IMR-90 (cell line): ENCODE measurements around the gene RASL11B. TPM values are rescaled to one million over a fixed set of nuclear protein-coding genes. Genes with fewer than 3 reads are reported as not detected.

Source experiments
- ATAC-seq: fragments of 200-7000 bp; cut with Tn5 transposase; 2 replicates; pipeline ENCODE4 v1.9.1; 2020; ENCODE audit warnings: low read depth, mild to moderate bottlenecking, moderate library complexity
- BruUV-seq: library from RNA; stranded (reverse); fragments of 400-500 nt; replicated peaks from 2 replicates; lab custom pipeline; 2021; lab: Mats Ljungman, UMichigan
- CTCF ChIA-PET: fragments of 300-600 bp; formaldehyde crosslinking; extraction: SDS; loops from one replicate; lab custom pipeline; 2021; ENCODE audit warnings: antibody characterized with exemption; lab: Yijun Ruan, JAX
- POLR2A ChIA-PET: fragments of 300-600 bp; sonication (Branson Sonifier 250); formaldehyde crosslinking; loops from one replicate; lab custom pipeline; 2022; ENCODE audit warnings: antibody characterized with exemption; ENCODE audit not compliant: unreplicated experiment; lab: Charles Lee
- DNase-seq: peaks from one replicate; pipeline ENCODE4 v3.0.0; 2013
- H2AFZ ChIP-seq: replicated peaks from 2 replicates; pipeline ENCODE3; 2013; ENCODE audit warnings: low read length, mild to moderate bottlenecking; ENCODE audit not compliant: poor library complexity
- H2AK5ac ChIP-seq: 2 replicates; pipeline ENCODE4 v1.6.1; 2013; ENCODE audit warnings: low read depth, low read length, inconsistent platforms
- H2AK9ac ChIP-seq: replicated peaks from 2 replicates; pipeline ENCODE3; 2013; ENCODE audit warnings: mild to moderate bottlenecking, low read depth, low read length, moderate library complexity; ENCODE audit not compliant: poor library complexity
- H2BK120ac ChIP-seq: 2 replicates; pipeline ENCODE4 v1.6.1; 2013; ENCODE audit warnings: low read depth, low read length, inconsistent platforms
- H2BK15ac ChIP-seq: 3 replicates; pipeline ENCODE4 v1.6.1; 2013; ENCODE audit warnings: low read depth, low read length, inconsistent platforms
- H2BK20ac ChIP-seq: 2 replicates; pipeline ENCODE4 v1.6.1; 2013; ENCODE audit warnings: low read depth, mild to moderate bottlenecking, inconsistent platforms, low read length, moderate library complexity
- H2BK5ac ChIP-seq: 2 replicates; pipeline ENCODE4 v1.6.1; 2013; ENCODE audit warnings: mild to moderate bottlenecking, low read depth, low read length, inconsistent platforms; ENCODE audit not compliant: poor library complexity, severe bottlenecking
- H3K14ac ChIP-seq: replicated peaks from 2 replicates; pipeline ENCODE4 v1.6.1; 2013; ENCODE audit warnings: low read depth, low read length, inconsistent platforms
- H3K18ac ChIP-seq: 2 replicates; pipeline ENCODE4 v1.6.1; 2013; ENCODE audit warnings: low read depth, low read length, control low read depth
- H3K23ac ChIP-seq: 2 replicates; pipeline ENCODE4 v1.6.1; 2013; ENCODE audit warnings: low read depth, low read length, inconsistent platforms
- H3K27ac ChIP-seq: 2 replicates; pipeline ENCODE4 v1.5.1; 2013; ENCODE audit warnings: mild to moderate bottlenecking, control low read depth, low read length; ENCODE audit not compliant: insufficient read depth
- H3K27me3 ChIP-seq: 2 replicates; pipeline ENCODE4 v1.6.1; 2013; ENCODE audit warnings: low read length; ENCODE audit not compliant: control insufficient read depth, insufficient read depth
- H3K36me3 ChIP-seq: 2 replicates; pipeline ENCODE4 v1.6.1; 2013; ENCODE audit warnings: low read length, mixed read lengths; ENCODE audit not compliant: control insufficient read depth, insufficient read depth
- H3K4ac ChIP-seq: 2 replicates; pipeline ENCODE4 v1.6.1; 2013; ENCODE audit warnings: low read depth, low read length, inconsistent platforms
- H3K4me1 ChIP-seq: 2 replicates; pipeline ENCODE4 v1.6.1; 2013; ENCODE audit warnings: low read length, mixed read lengths; ENCODE audit not compliant: control insufficient read depth, insufficient read depth
- H3K4me2 ChIP-seq: 2 replicates; pipeline ENCODE4 v1.6.1; 2013; ENCODE audit warnings: low read depth, mild to moderate bottlenecking, control low read depth, low read length, moderate library complexity
- H3K4me3 ChIP-seq: 2 replicates; pipeline ENCODE4 v1.5.1; 2013; ENCODE audit warnings: low read depth, mild to moderate bottlenecking, control low read depth, low read length, moderate library complexity; ENCODE audit not compliant: insufficient read depth
- H3K56ac ChIP-seq: 2 replicates; pipeline ENCODE4 v1.6.1; 2013; ENCODE audit warnings: low read length, inconsistent platforms; ENCODE audit not compliant: insufficient read depth; ENCODE audit errors: extremely low read depth
- H3K79me1 ChIP-seq, 2 experiments: 2 replicates each; pipeline ENCODE4 v1.6.1; 2013; ENCODE audit warnings: low read length in 2 of 2, inconsistent platforms in 1 of 2, low read depth in 1 of 2
- H3K9ac ChIP-seq: 2 replicates; pipeline ENCODE4 v1.6.1; 2013; ENCODE audit warnings: low read depth, low read length, control low read depth
- H3K9me1 ChIP-seq: 2 replicates; pipeline ENCODE4 v1.6.1; 2013; ENCODE audit warnings: low read length, inconsistent platforms; ENCODE audit not compliant: insufficient read depth
- H3K9me3 ChIP-seq: 2 replicates; pipeline ENCODE4 v1.6.1; 2013; ENCODE audit warnings: low read length; ENCODE audit not compliant: control insufficient read depth, insufficient read depth
- H4K20me1 ChIP-seq: 2 replicates; pipeline ENCODE4 v1.6.1; 2013; ENCODE audit warnings: low read length, inconsistent platforms; ENCODE audit not compliant: insufficient read depth
- H4K5ac ChIP-seq: 2 replicates; pipeline ENCODE4 v1.6.1; 2013; ENCODE audit warnings: mild to moderate bottlenecking, low read depth, low read length, control low read depth
- H4K8ac ChIP-seq, 2 experiments: 2 replicates each; pipeline ENCODE4 v1.6.1; 2013; ENCODE audit warnings: low read depth in 2 of 2, low read length in 2 of 2, control low read depth in 1 of 2, inconsistent platforms in 1 of 2
- H4K91ac ChIP-seq: 2 replicates; pipeline ENCODE4 v1.6.1; 2013; ENCODE audit warnings: low read depth, low read length, inconsistent platforms; ENCODE audit not compliant: insufficient read depth
- CEBPB ChIP-seq: IDR thresholded peaks from 2 replicates; pipeline ENCODE4 v1.6.1; 2012; ENCODE audit warnings: low read depth, low read length, improper control_type of control experiment
- CTCF ChIP-seq: conservative IDR thresholded peaks from 2 replicates; pipeline ENCODE4 v1.5.1; 2012; ENCODE audit warnings: mild to moderate bottlenecking, low read depth, low read length, improper control_type of control experiment
- FOS ChIP-seq: fragments of 150-350 bp; IDR thresholded peaks from 2 replicates; pipeline ENCODE4 v1.6.1; 2016; ENCODE audit warnings: low read depth, low read length
- SMC3 ChIP-seq: fragments of 150-350 bp; IDR thresholded peaks from 2 replicates; pipeline ENCODE4 v1.6.1; 2016; ENCODE audit warnings: low read depth, mild to moderate bottlenecking, antibody characterized with exemption, low read length, moderate library complexity
- USF2 ChIP-seq: fragments of 150-350 bp; IDR thresholded peaks from 2 replicates; pipeline ENCODE4 v1.6.1; 2017; ENCODE audit warnings: mild to moderate bottlenecking, antibody characterized with exemption, low read length, low read depth
- WGBS, 2 experiments: methylation state at CpG; one replicate each; pipeline versions ENCODE4 v1.1.5 to v1.1.7; 2013; ENCODE audit warnings: missing lambda C conversion rate in 2 of 2; ENCODE audit not compliant: insufficient read length in 1 of 2; ENCODE audit errors: extremely low coverage in 2 of 2; 5-methylcytosine and 5-hydroxymethylcytosine counted together
- dilution Hi-C: fragments of 300-500 bp; cut with HindIII; formaldehyde crosslinking; loops from one replicate; pipeline ENCODE4 v1.14.3; 2018; ENCODE audit warnings: low sequenced_read_pairs; ENCODE audit not compliant: unreplicated experiment
- in situ Hi-C: fragments of 300-500 bp; cut with MboI; formaldehyde crosslinking; loops from 3 replicates; pipeline ENCODE4 v1.14.3; 2019; ENCODE audit warnings: low sequenced_read_pairs, inconsistent platforms, mixed read lengths
- intact Hi-C: fragments of 100-400 bp; cut with micrococcal nuclease; formaldehyde crosslinking; loops from 2 replicates; pipeline ENCODE4 v1.10.0; 2022
- polyA plus RNA-seq, 3 experiments: library from polyadenylated mRNA; depleted of rRNA; stranded (reverse); fragments of >200 nt; gene quantifications; 2 replicates each; pipeline ENCODE4 v1.2.3, GENCODE V29; 2012; ENCODE audit warnings: low replicate concordance in 1 of 3
- total RNA-seq: library from RNA; depleted of rRNA; stranded (reverse); fragments of >200 nt; gene quantifications from 2 replicates; pipeline ENCODE4 v1.2.3, GENCODE V29; 2012

RASL11B gene
- total and polyA plus RNA-seq, 2 of the 4 experiments (the other 2 are of a cell fraction) = 0.18 to 0.31 TPM

GRCh38 chr4:52864793-52865192 is 2.7 kb downstream of the RASL11B start:
- Histone ChIP-seq H3K9me1 (peaks cover 7% of the 10 kb centered on the region; the same call in 1 of the 2 replicates), H2AK9ac (no peak overlapping the region), H4K8ac (no peak overlapping the region), H4K20me1 (no peaks in the 10 kb centered on the region), H3K4me3 (no peak overlapping the region), H2BK5ac (no peak overlapping the region), H3K23ac (peak overlapping the region; percentile 12; the same call in 1 of the 2 replicates), H3K79me1 (no peaks in the 10 kb centered on the region; a peak in 1 of 4 replicates), H3K14ac (no peak overlapping the region), H3K27me3 (peaks cover 7% of the 10 kb centered on the region), H3K18ac (no peak overlapping the region), H2BK15ac (no peak overlapping the region), H3K4ac (no peak overlapping the region), H3K4me1 (peaks cover 11% of the 10 kb centered on the region), H3K9me3 (no peaks in the 10 kb centered on the region), H3K9ac (no peak overlapping the region), H3K56ac (no peak overlapping the region), H2BK120ac (no peak overlapping the region), H3K36me3 (peaks cover 15% of the 10 kb centered on the region), H3K4me2 (peak overlapping the region; percentile 19), H2AFZ (no peak overlapping the region), H4K91ac (no peak overlapping the region), H4K5ac (no peak overlapping the region), H3K27ac (no peak overlapping the region), H2AK5ac (no peak overlapping the region), H2BK20ac (no peak overlapping the region)
- in situ Hi-C loops (no loop called here), dilution Hi-C loops (no loop called here), intact Hi-C loops (loop anchor here (5.0 to 10.0 kb wide), 3 partner anchors 93 to 490 kb away; partner anchors contain the start of gene USP46)
- no peak for ATAC-seq
- ChIA-PET POLR2A (no interaction called here), CTCF (no interaction called here)
- no CpG with 5 or more reads among the region's 5 CpGs for WGBS, 2 experiments
- no peak for TF ChIP-seq FOS
- no peak for TF ChIP-seq USF2
- no peak for TF ChIP-seq CEBPB
- no peak for TF ChIP-seq SMC3
- TF ChIP-seq CTCF = no peak
- no TSS peak for BruUV-seq
- peak; percentile 35 for DNase-seq
